BLaER1 (cell line): ENCODE data around the gene EFHC1.

Source experiments
- H3K27ac ChIP-seq: shearing (Covaris generic); formaldehyde crosslinking; 2 replicates; pipeline ENCODE4 v1.8.1; 2022
- H3K27me3 ChIP-seq: shearing (Covaris generic); formaldehyde crosslinking; 2 replicates; pipeline ENCODE4 v1.8.1; 2022
- H3K36me3 ChIP-seq: shearing (Covaris generic); formaldehyde crosslinking; 2 replicates; pipeline ENCODE4 v1.8.1; 2022
- H3K4me1 ChIP-seq: shearing (Covaris generic); formaldehyde crosslinking; 2 replicates; pipeline ENCODE4 v1.8.1; 2022
- H3K4me2 ChIP-seq: shearing (Covaris generic); formaldehyde crosslinking; 2 replicates; pipeline ENCODE4 v1.8.1; 2022
- H3K4me3 ChIP-seq: shearing (Covaris generic); formaldehyde crosslinking; 2 replicates; pipeline ENCODE4 v1.8.1; 2022
- H3K9ac ChIP-seq: shearing (Covaris generic); formaldehyde crosslinking; 2 replicates; pipeline ENCODE4 v1.8.1; 2022
- H3K9me3 ChIP-seq: shearing (Covaris generic); formaldehyde crosslinking; 2 replicates; pipeline ENCODE4 v1.8.1; 2022
- H4K20me1 ChIP-seq: shearing (Covaris generic); formaldehyde crosslinking; 2 replicates; pipeline ENCODE4 v1.8.1; 2022
- Cebpa-rat ChIP-seq: shearing (Covaris generic); IDR thresholded peaks from 2 replicates; pipeline ENCODE4 v1.8.1; 2022

The EFHC1 gene

DNA sequence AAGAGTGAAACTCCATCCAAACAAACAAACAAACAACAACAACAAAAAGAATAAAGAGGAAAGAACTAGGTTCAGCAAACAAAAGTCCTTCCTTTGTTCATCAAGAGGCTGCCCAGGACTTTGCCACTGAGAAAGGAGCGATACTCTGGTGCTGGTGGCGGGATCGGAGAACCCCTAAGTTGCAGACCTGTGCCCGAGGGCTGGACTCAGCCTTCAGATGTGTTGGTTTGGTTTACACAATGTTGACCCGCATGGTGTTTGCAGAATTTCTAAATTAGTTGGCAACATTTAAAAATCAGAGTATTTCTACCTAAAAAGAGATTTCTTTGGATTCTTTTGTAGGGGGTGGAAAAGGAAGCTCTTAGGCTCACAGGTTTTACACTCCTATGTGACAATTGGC, 114.2 kb downstream of the EFHC1 start:
- no peak overlapping the region for H3K4me3 ChIP-seq
- H4K20me1 ChIP-seq: no peaks in the 10 kb centered on the region
- no peak for TF ChIP-seq Cebpa-rat
- H3K27me3 ChIP-seq: no peaks in the 10 kb centered on the region
- peak overlapping the region; percentile 88 for H3K4me2 ChIP-seq
- H3K4me1 ChIP-seq: peaks cover 71% of the 10 kb centered on the region
- H3K36me3 ChIP-seq: peaks cover 46% of the 10 kb centered on the region
- no peaks in the 10 kb centered on the region for H3K9me3 ChIP-seq
- no peak overlapping the region for H3K9ac ChIP-seq
- peak overlapping the region; percentile 80 for H3K27ac ChIP-seq

DNA sequence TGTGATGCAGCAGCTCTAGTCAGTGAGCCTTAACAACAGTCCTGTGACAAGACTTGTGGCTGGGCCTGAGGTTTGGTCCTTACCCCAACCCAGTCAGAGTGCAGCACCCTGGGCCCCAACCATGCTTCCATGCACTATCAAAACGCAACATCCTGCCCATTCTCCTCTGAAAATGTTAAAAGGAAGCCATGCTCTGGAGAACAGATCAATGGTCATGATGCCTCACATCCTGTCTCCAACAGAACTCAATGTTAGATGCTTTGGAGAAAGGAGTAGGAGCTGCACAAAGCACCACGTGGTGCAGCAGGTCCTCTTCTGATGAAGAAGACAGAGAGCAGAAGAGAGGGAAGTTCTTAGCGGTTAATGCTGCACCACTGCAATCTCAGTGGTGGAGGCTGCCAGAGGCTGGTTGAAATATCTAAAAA, 114.8 kb downstream of the EFHC1 start:
- H3K27me3 ChIP-seq: no peaks in the 10 kb centered on the region
- peaks cover 46% of the 10 kb centered on the region for H3K36me3 ChIP-seq
- peak overlapping the region; percentile 88 for H3K4me2 ChIP-seq
- H3K9me3 ChIP-seq: no peaks in the 10 kb centered on the region
- TF ChIP-seq Cebpa-rat: no peak
- no peak overlapping the region for H3K4me3 ChIP-seq
- H4K20me1 ChIP-seq: no peaks in the 10 kb centered on the region
- peak overlapping the region; percentile 80 for H3K27ac ChIP-seq
- peaks cover 77% of the 10 kb centered on the region for H3K4me1 ChIP-seq
- peak overlapping the region; percentile 69; the same call in 1 of the 2 replicates for H3K9ac ChIP-seq

DNA sequence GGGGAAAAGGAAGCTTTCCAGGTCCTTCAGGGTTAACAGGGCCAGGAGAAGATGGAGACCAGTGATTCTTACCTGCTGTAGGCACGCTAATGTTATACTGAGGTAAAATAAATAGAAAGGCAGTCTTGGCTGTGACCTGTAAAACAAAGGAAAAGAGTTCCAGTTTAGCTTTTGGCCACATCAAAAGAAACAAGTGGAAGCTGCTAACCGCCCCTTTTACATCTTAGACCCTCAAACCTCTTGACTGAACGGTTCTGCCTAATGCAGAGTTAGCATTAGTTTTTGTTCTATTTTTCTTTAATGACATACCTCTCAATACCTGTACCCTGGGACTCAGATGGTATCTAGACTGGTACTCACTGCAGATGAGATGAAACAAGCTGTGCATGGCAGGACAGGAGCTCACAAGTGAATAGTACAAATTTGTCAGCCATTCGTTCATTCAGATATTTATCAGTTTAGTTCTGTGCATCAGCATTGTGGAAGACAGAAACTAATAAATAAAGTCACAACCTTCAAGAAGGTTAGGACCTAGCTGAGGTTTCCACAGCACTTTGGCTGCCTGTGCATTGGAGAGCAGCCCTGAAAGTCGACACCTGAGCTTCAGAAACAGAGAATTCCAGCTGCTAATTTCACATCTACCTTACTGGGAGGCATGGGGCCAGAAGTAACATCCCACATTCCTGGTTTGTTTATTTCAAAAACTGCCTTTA, 115.7 kb downstream of the EFHC1 start:
- no peaks in the 10 kb centered on the region for H3K9me3 ChIP-seq
- H3K27me3 ChIP-seq: no peaks in the 10 kb centered on the region
- H3K4me1 ChIP-seq: peaks cover 86% of the 10 kb centered on the region
- no peak for TF ChIP-seq Cebpa-rat
- H3K36me3 ChIP-seq: peaks cover 46% of the 10 kb centered on the region
- peak overlapping the region; percentile 44 for H3K4me3 ChIP-seq
- peak overlapping the region; percentile 88 for H3K4me2 ChIP-seq
- H4K20me1 ChIP-seq: no peaks in the 10 kb centered on the region
- peak overlapping the region; percentile 69; the same call in 1 of the 2 replicates for H3K9ac ChIP-seq
- peak overlapping the region; percentile 80 for H3K27ac ChIP-seq

DNA sequence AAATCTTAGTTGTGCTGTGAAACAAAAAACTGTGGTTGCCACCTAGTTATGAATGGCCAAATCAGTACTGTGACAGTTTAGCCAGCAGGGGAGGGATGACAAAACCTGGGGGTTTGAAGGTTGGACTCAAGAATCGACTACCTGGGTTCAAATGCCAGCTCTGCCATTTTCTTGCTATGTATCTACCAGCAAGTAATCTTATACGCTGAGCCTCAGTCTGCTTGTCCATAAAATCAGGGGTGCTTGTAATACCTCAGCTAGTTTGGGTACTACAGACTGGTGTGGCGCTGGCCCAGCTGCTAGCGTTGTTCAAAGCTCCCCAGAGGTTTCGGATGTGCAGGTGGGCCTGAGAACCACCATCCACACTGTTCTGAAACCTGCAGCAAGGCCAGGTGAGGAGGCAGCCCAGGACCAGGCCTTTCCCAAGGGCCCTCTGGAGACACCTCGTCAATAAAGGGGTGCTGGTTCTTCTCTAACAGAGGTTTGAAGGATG, 116.3 kb downstream of the EFHC1 start:
- no peak for TF ChIP-seq Cebpa-rat
- peak overlapping the region; percentile 44 for H3K4me3 ChIP-seq
- H4K20me1 ChIP-seq: no peaks in the 10 kb centered on the region
- H3K9me3 ChIP-seq: no peaks in the 10 kb centered on the region
- H3K9ac ChIP-seq: peak overlapping the region; percentile 69; the same call in 1 of the 2 replicates
- H3K27me3 ChIP-seq: no peaks in the 10 kb centered on the region
- H3K4me1 ChIP-seq: peaks cover 90% of the 10 kb centered on the region
- H3K36me3 ChIP-seq: peaks cover 46% of the 10 kb centered on the region
- peak overlapping the region; percentile 88 for H3K4me2 ChIP-seq
- H3K27ac ChIP-seq: peak overlapping the region; percentile 80

DNA sequence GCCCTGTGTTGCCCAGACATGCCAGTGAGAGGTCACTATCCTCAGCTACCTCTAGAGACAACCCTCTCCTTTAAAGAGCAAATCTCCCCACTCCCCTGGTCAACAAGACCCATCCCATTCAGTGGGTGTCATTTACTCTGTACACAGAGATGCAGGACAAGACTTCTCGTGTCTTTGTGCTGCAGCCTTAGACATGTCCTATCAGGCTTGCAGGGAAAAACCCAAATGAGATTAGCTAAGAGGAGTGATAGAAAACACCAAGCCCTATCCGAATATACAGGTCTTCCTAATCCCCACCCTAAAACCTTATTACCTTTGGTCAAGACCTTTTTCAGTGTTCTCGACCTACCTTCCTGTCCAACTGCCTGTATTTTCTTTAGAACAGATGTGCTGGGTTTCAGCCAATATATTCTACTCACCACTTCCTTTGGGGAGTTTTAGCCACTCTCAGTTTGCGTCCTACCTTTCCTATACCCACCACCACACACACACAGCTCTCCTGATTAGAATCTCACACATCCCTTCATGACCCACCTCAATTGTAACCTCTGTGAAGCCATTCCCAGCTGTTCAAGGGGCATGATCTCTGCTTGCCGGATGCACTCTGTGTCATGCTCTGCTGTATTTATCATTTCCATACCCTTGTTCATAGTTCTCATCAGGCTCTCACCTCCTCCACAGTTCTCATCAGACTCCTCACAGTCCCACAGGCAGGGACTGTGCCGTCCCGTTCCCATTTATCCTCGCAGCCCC, 117.0 kb downstream of the EFHC1 start:
- Histone ChIP-seq H3K9me3 (no peaks in the 10 kb centered on the region), H3K4me2 (peak overlapping the region; percentile 88), H3K9ac (peak overlapping the region; percentile 69), H3K36me3 (peaks cover 46% of the 10 kb centered on the region), H4K20me1 (no peaks in the 10 kb centered on the region), H3K27ac (peak overlapping the region; percentile 80), H3K27me3 (no peaks in the 10 kb centered on the region), H3K4me1 (peaks cover 91% of the 10 kb centered on the region), H3K4me3 (peak overlapping the region; percentile 44)
- TF ChIP-seq Cebpa-rat: no peak

DNA sequence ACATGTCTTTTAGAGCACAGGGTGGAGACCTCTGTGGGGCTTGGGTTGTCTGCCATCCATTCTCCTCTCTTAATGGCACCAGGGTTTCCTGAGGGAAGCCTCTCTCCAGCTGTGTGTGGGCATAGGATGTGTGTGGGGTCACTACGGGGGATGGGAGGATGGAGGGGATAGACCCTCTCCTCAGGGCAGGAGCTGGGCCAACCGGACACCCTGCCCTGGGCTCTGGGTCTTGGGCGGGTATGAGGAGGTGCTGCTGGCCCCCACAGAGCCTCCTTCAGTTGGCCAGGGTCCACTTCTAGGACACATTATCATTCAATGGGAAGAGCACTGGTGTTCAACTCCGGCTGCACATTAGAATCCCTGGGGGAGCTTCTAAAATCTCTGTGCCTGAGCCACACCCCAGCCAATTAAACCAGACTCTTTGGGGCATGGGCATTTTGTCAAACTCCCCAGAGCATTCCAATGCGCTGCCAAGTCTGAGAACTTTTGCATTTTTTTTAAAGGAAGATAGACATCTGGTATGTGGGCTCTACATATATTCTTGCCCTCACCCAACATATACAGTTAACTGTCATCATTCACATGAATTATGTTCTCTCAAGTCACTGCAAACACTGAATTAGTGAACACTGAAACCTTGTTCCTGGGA, 118.2 kb downstream of the EFHC1 start:
- Histone ChIP-seq H3K36me3 (peaks cover 44% of the 10 kb centered on the region), H3K4me1 (peaks cover 95% of the 10 kb centered on the region), H3K27me3 (no peaks in the 10 kb centered on the region), H3K4me3 (peak overlapping the region; percentile 44), H4K20me1 (no peaks in the 10 kb centered on the region), H3K9ac (peak overlapping the region; percentile 69; the same call in 1 of the 2 replicates), H3K27ac (peak overlapping the region; percentile 80), H3K4me2 (peak overlapping the region; percentile 88), H3K9me3 (no peaks in the 10 kb centered on the region)
- TF ChIP-seq Cebpa-rat: no peak

DNA sequence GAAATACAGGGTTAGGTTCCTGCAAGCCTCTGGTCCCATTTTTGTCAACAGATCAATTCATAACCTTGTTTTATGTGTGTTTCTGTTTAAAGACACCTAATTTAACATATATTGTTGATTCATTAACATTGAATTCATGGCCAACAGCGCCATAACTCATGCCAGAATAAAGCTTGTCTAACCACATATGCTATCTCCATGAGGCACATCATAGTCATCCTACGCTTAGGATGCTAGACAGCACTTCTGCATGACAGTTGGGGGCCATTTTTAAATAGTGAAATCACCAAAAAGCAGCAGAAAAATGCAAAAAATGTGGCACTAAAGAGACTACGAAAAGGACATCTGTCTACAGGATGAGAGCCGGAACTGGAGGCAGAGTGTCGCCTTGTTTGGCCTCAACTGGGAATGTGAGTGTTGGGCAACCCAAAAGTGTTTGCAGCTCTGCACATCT, 118.8 kb downstream of the EFHC1 start:
- Histone ChIP-seq H3K4me3 (no peak overlapping the region), H4K20me1 (peaks cover 4% of the 10 kb centered on the region; the same call in 1 of the 2 replicates), H3K4me1 (peaks cover 95% of the 10 kb centered on the region), H3K36me3 (peaks cover 42% of the 10 kb centered on the region), H3K27ac (peak overlapping the region; percentile 80), H3K9ac (no peak overlapping the region), H3K27me3 (no peaks in the 10 kb centered on the region), H3K4me2 (peak overlapping the region; percentile 88), H3K9me3 (no peaks in the 10 kb centered on the region)
- TF ChIP-seq Cebpa-rat: no peak

DNA sequence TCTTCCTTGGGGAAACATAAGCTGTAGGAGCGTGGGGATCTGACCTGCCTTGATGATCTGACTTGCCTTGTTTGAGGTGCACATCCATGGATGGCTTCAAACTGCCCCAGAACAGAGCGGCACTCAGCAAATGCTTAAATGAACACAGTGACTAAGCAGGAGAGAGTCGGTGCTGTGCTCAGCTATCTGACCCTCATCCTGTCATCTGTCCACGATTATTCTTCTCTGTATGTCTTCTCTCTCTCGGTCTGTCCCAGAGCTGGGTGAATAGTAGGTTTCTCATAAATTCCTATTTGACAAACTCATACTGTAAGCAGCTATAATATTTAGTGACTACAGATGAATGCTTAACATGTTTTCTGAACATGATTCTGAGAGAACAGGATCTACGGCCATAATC, 119.5 kb downstream of the EFHC1 start:
- Histone ChIP-seq H3K4me1 (peaks cover 95% of the 10 kb centered on the region), H3K9ac (no peak overlapping the region), H3K4me2 (peak overlapping the region; percentile 88), H3K27me3 (no peaks in the 10 kb centered on the region), H3K27ac (no peak overlapping the region), H3K9me3 (no peaks in the 10 kb centered on the region), H4K20me1 (peaks cover 10% of the 10 kb centered on the region), H3K36me3 (peaks cover 41% of the 10 kb centered on the region), H3K4me3 (no peak overlapping the region)
- no peak for TF ChIP-seq Cebpa-rat

DNA sequence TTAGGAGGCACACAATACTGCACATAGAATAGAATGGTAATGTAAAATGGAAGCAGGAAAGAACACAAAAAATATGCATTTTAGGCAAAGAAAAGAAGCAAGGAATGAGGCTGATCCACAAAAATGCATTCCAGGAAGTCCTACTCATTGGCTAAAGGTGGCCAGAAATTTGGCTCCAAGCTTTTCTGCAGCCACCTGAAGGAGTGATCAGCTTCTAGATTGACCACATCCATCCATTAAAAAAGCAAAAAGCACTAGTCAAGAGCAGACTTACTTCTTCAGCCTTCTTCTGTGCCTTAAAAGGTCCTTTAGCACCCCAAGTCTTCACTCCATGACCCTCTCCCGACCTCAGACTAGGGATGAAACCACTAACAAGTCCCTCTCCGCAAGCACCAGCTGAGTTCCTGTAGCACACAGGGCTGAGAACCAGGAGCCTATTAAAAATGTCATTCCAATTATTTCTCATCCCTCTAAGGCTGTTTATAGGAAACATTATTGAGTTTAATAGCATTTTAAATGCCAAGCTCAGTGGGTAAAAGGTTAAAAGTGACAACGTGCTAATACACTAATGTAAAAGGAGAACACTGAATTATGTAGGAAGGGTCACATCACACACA, 120.3 kb downstream of the EFHC1 start:
- Histone ChIP-seq H3K36me3 (peaks cover 47% of the 10 kb centered on the region), H3K27ac (no peak overlapping the region), H3K4me1 (peaks cover 95% of the 10 kb centered on the region), H3K9me3 (no peaks in the 10 kb centered on the region), H3K4me3 (no peak overlapping the region), H3K4me2 (peak overlapping the region; percentile 88; the same call in 1 of the 2 replicates), H4K20me1 (peaks cover 18% of the 10 kb centered on the region), H3K27me3 (no peaks in the 10 kb centered on the region), H3K9ac (no peak overlapping the region)
- no peak for TF ChIP-seq Cebpa-rat
